ENCODE results near the gene KCNK18.

Gene KCNK18

DNA sequence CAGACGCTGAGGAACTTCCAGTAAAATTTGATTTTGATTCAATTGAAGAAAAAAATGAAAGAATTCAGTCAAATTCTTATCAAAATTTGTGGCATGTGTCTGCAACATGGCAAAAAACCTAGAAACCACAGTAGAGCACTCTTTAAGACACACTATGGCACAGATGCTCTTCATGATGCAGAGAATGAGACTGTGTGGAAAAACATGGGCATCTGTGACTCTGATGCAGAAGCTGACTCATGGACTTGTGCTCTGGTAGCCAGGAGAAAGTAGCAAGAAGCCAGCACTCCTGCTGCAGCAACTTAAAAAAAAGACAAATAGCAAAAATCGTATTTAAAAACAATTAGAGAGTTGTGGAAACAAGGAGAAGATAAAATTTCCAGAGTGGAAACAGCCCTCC lies 8.9 kb upstream of the KCNK18 start:
- no peak overlapping the region for H3K27ac ChIP-seq
- no peak for TF ChIP-seq CTCF (conservative IDR thresholded peaks at IDR 0.05)
- no peak for TF ChIP-seq ZFX (IDR thresholded peaks at IDR 0.05)

GRCh38 chr10:117189557-117189956 lies 7.7 kb upstream of the KCNK18 start:
- H3K27ac ChIP-seq, result no peak overlapping the region
- TF ChIP-seq ZFX (IDR thresholded peaks at IDR 0.05), result no peak
- TF ChIP-seq CTCF (conservative IDR thresholded peaks at IDR 0.05), result no peak

DNA sequence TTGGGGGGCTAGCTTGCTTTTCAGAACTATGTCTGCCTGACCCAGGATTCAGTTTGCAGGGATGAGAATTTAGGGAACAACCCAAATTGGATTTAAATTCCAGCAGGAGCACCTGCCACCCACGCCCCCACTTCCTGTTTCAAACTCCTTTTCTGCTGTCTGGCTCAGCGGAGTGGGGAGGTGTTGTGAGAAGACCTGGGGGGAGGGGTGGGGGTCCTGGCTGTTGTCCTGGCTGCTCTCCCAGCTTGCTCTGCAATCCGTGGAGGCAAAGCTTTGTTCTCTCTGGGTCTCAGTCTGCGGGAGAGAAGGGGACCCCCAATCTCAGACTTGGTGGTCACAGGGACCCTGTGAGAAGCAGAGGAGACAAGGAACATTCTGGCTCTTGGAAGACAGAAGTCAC lies 799 bp downstream of the KCNK18 start:
- TF ChIP-seq ZFX (IDR thresholded peaks at IDR 0.05), result no peak
- no peak for TF ChIP-seq CTCF (conservative IDR thresholded peaks at IDR 0.05)
- no peak overlapping the region for H3K27ac ChIP-seq

- H3K27ac ChIP-seq, result no peak overlapping the region
- TF ChIP-seq ZFX (IDR thresholded peaks at IDR 0.05) (no peak), CTCF (conservative IDR thresholded peaks at IDR 0.05) (no peak)
Measured at GRCh38 chr10:117201826-117202225, 4.5 kb downstream of the KCNK18 start.

- TF ChIP-seq ZFX (IDR thresholded peaks at IDR 0.05) (no peak), CTCF (conservative IDR thresholded peaks at IDR 0.05) (no peak)
- no peak overlapping the region for H3K27ac ChIP-seq
Measured at GRCh38 chr10:117204316-117204715, 7.0 kb downstream of the KCNK18 start.

DNA sequence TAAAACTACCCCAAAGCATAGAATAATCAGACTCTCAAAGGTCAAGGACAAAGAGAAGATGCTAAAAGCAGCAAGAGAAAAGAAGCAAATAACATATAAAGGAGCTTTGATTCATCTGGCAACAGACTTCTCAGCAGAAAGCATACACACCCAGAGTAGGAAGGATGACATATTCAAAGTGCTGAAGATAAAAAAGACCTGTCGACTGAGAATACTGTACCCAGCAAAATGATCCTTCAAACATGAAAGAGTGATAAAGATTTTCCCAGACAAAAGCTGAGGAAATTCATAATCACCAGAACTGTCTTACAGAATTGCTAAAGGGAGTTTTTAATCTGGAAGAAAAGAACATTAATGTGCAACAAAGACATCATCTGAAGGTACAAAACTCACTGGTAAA lies 14.9 kb downstream of the KCNK18 start:
- no peak overlapping the region for H3K27ac ChIP-seq
- no peak for TF ChIP-seq CTCF (conservative IDR thresholded peaks at IDR 0.05)
- TF ChIP-seq ZFX (IDR thresholded peaks at IDR 0.05), result no peak

- TF ChIP-seq ZFX (IDR thresholded peaks at IDR 0.05) (no peak), CTCF (conservative IDR thresholded peaks at IDR 0.05) (no peak)
- no peak overlapping the region for H3K27ac ChIP-seq
Measured at GRCh38 chr10:117214401-117214800, 17.1 kb downstream of the KCNK18 start.

Measured in C4-2B (cell line).